A673 (cell line): ENCODE measurements around the gene IGF1R. TPM values are rescaled to one million over a fixed set of nuclear protein-coding genes. Genes with fewer than 3 reads are reported as not detected.

Experiments
- BruUV-seq: library from RNA; stranded (reverse); fragments of 400-500 nt; replicated peaks from 2 replicates; lab custom pipeline; 2021; lab: Mats Ljungman, UMichigan
- CTCF ChIA-PET: fragments of 300-600 bp; sonication (Branson Sonifier 250); formaldehyde crosslinking; loops from one replicate; lab custom pipeline; 2022; ENCODE audit warnings: antibody characterized with exemption; lab: Charles Lee
- POLR2A ChIA-PET: fragments of 300-600 bp; sonication (Branson Sonifier 250); formaldehyde crosslinking; loops from one replicate; lab custom pipeline; 2022; ENCODE audit warnings: antibody characterized with exemption; ENCODE audit not compliant: low non-redundant PET; lab: Charles Lee
- DNase-seq: peaks from one replicate; pipeline ENCODE4 v3.0.0-alpha.2; 2015; ENCODE audit warnings: low spot score
- H3K27ac ChIP-seq: fragments of 200-600 bp; sonication (generic); 2 replicates; pipeline ENCODE4 v1.5.1; 2016; ENCODE audit warnings: mixed run types, low read depth, mild to moderate bottlenecking, mixed read lengths, antibody characterized with exemption, low read length; ENCODE audit not compliant: poor library complexity, severe bottlenecking
- H3K27me3 ChIP-seq: fragments of 200-600 bp; sonication (generic); replicated peaks from 2 replicates; pipeline ENCODE4 v1.6.1; 2017; ENCODE audit warnings: mixed run types, low read depth, mild to moderate bottlenecking, mixed read lengths, antibody characterized with exemption, low read length; ENCODE audit not compliant: insufficient read depth, poor library complexity
- H3K36me3 ChIP-seq: fragments of 200-600 bp; sonication (generic); 2 replicates; pipeline ENCODE4 v1.6.1; 2016; ENCODE audit warnings: mixed run types, mild to moderate bottlenecking, mixed read lengths, antibody characterized with exemption, low read length; ENCODE audit not compliant: insufficient read depth, poor library complexity, severe bottlenecking
- H3K4me1 ChIP-seq: fragments of 200-600 bp; sonication (generic); 2 replicates; pipeline ENCODE4 v1.6.1; 2017; ENCODE audit warnings: mixed run types, mild to moderate bottlenecking, mixed read lengths, antibody characterized with exemption, low read length; ENCODE audit not compliant: insufficient read depth, poor library complexity, severe bottlenecking
- H3K4me3 ChIP-seq: fragments of 200-600 bp; sonication (generic); 2 replicates; pipeline ENCODE4 v1.5.1; 2016; ENCODE audit warnings: low read depth, mixed run types, mild to moderate bottlenecking, mixed read lengths, low read length; ENCODE audit not compliant: poor library complexity, severe bottlenecking
- H3K9me3 ChIP-seq: fragments of 200-600 bp; sonication (generic); 2 replicates; pipeline ENCODE4 v1.6.1; 2016; ENCODE audit warnings: mixed run types, low read depth, mild to moderate bottlenecking, mixed read lengths, antibody characterized with exemption, low read length; ENCODE audit not compliant: poor library complexity, severe bottlenecking
- CTCF ChIP-seq: fragments of 300-800, 200-600 bp; sonication (generic); conservative IDR thresholded peaks from 2 replicates; pipeline ENCODE4 v1.5.1; 2017; ENCODE audit warnings: low read depth, mild to moderate bottlenecking, antibody characterized with exemption, low read length, moderate library complexity, mixed read lengths
- EZH2 ChIP-seq: fragments of 200-600 bp; sonication (generic); IDR thresholded peaks from 2 replicates; pipeline ENCODE4 v1.6.1; 2017; ENCODE audit warnings: borderline replicate concordance, low read depth, mild to moderate bottlenecking, mixed read lengths, antibody characterized with exemption, low read length; ENCODE audit not compliant: poor library complexity, severe bottlenecking
- intact Hi-C: fragments of 100-400 bp; cut with micrococcal nuclease; formaldehyde crosslinking; loops from one replicate; pipeline ENCODE4 v1.10.0; 2022; ENCODE audit not compliant: unreplicated experiment
- total RNA-seq: library from RNA; stranded (reverse); gene quantifications from 2 replicates; pipeline ENCODE4 v1.2.3, GENCODE V29; 2021

IGF1R gene
- total RNA-seq, 1 experiment from 2014 or later, result 34.9 TPM

- Histone ChIP-seq H3K4me3 (no peak overlapping the region), H3K27me3 (peaks cover 60% of the 10 kb centered on the region), H3K36me3 (no peaks in the 10 kb centered on the region), H3K9me3 (no peaks in the 10 kb centered on the region), H3K27ac (no peak overlapping the region), H3K4me1 (no peaks in the 10 kb centered on the region)
- intact Hi-C loops, result no loop called here
- POLR2A ChIA-PET, result no interaction called here
- no peak for DNase-seq
- CTCF ChIA-PET, result no interaction called here
- TF ChIP-seq EZH2 (no peak), CTCF (no peak)
- BruUV-seq, result no TSS peak
Measured at GRCh38 chr15:98626153-98626552, 22.2 kb upstream of the IGF1R start.

- no TSS peak for BruUV-seq
- no peak for TF ChIP-seq CTCF
- Histone ChIP-seq H3K4me1 (no peaks in the 10 kb centered on the region), H3K36me3 (no peaks in the 10 kb centered on the region), H3K27me3 (peaks cover 40% of the 10 kb centered on the region), H3K27ac (no peak overlapping the region), H3K9me3 (no peaks in the 10 kb centered on the region), H3K4me3 (no peak overlapping the region)
- DNase-seq, result no peak
- intact Hi-C loops, result no loop called here
- ChIA-PET CTCF (no interaction called here), POLR2A (no interaction called here)
Measured at GRCh38 chr15:98628216-98628615, 20.1 kb upstream of the IGF1R start.

- intact Hi-C loops, result no loop called here
- peak; percentile 33 for DNase-seq
- no peaks in the 10 kb centered on the region for H3K27me3 ChIP-seq
- H3K27ac ChIP-seq, result no peak overlapping the region
- peaks cover 10% of the 10 kb centered on the region for H3K4me1 ChIP-seq
- ChIA-PET CTCF (interaction anchor here (0.6 kb wide), 1 partner anchor 11 kb away, joined by 3 read pairs; no protein-coding TSS in a partner anchor), POLR2A (interaction anchor here (0.8 kb wide), 1 partner anchor 8 kb away, joined by 3 read pairs; no protein-coding TSS in a partner anchor)
- H3K36me3 ChIP-seq, result no peaks in the 10 kb centered on the region
- no peak for TF ChIP-seq EZH2
- no peak for TF ChIP-seq CTCF
- no peak overlapping the region for H3K4me3 ChIP-seq
- BruUV-seq, result no TSS peak
- H3K9me3 ChIP-seq, result no peaks in the 10 kb centered on the region
Measured at GRCh38 chr15:98635848-98636247, 12.5 kb upstream of the IGF1R start.
